Neutrophil (primary cell): ENCODE data around the gene RBPJ.
"Not testable (repeated sequence)": the region's sequence is repeated elsewhere in the genome, so short reads cannot be mapped to it uniquely, and the experiment has no call there.

Experiments
- H3K27ac ChIP-seq: fragments of 200-600 bp; sonication (generic); 2 replicates; pipeline ENCODE4 v1.5.1; 2016; ENCODE audit warnings: mild to moderate bottlenecking, moderate library complexity
- H3K27me3 ChIP-seq: fragments of 200-600 bp; sonication (generic); 2 replicates; pipeline ENCODE4 v1.6.0; 2016; ENCODE audit warnings: mild to moderate bottlenecking
- H3K36me3 ChIP-seq: fragments of 200-600 bp; sonication (generic); 2 replicates; pipeline ENCODE4 v1.5.1; 2017
- H3K4me1 ChIP-seq, 2 experiments: fragments of 200-600 bp in 1 of 2; sonication (generic) in 1 of 2; 1 replicate in 1 of 2; 2 replicates in 1 of 2; pipeline versions ENCODE4 v1.5.1 to v1.6.1; 2013 to 2016; ENCODE audit warnings: low read depth in 1 of 2, low read length in 1 of 2, mild to moderate bottlenecking in 1 of 2, moderate library complexity in 1 of 2; ENCODE audit not compliant: control insufficient read depth in 1 of 2, insufficient read depth in 1 of 2
- H3K4me3 ChIP-seq, 2 experiments: fragments of 200-600 bp in 1 of 2; sonication (generic) in 1 of 2; 1 replicate in 1 of 2; 2 replicates in 1 of 2; pipeline ENCODE4 v1.5.1; 2013 to 2016; ENCODE audit warnings: low read depth in 1 of 2, low read length in 1 of 2, mild to moderate bottlenecking in 1 of 2, moderate library complexity in 1 of 2
- H3K9me3 ChIP-seq: fragments of 200-600 bp; sonication (generic); 2 replicates; pipeline ENCODE4 v1.5.1; 2016
- CTCF ChIP-seq: fragments of 200-600 bp; sonication (generic); IDR thresholded peaks from 2 replicates; pipeline ENCODE4 v1.5.1; 2016; ENCODE audit warnings: antibody characterized with exemption

RBPJ gene

GRCh38 chr4:26355392-26356052 is 34.7 kb downstream of the RBPJ start:
- Histone ChIP-seq H3K4me3 (peak overlapping the region; percentile 26 to 31), H3K27ac (peak overlapping the region; percentile 90)

DNA sequence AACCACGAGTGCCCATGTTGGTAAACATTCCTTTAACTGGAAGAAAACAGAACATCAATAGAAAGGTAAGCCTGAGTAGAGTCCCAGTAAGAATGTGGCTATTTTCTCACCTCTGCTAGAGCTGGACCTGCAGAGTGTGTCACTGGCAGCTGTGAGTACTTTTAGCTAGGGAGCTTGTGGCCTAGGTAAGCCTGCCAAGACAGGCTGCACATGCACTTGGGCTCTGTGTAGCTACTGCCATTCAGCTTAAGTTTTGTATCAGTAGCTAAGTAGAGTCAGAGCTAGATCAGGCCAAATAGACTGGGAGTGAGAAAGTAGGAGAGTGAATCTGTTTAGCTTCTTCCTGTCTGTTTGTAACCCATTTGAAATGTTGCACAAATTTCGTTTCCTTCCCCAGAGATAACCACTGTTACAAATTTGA is 35.3 kb downstream of the RBPJ start:
- Histone ChIP-seq H3K36me3 (no peaks in the 10 kb centered on the region), H3K9me3 (no peaks in the 10 kb centered on the region), H3K27ac (peak overlapping the region; percentile 90), H3K4me3 (peak overlapping the region; percentile 26 to 31), H3K4me1 (peaks cover 59 to 68% of the 10 kb centered on the region in 2 experiments), H3K27me3 (no peaks in the 10 kb centered on the region)
- TF ChIP-seq CTCF: no peak

More at GRCh38 chr4:26355392-26356052, 34.7 kb downstream of the RBPJ start:
- TF ChIP-seq CTCF: no peak
- no peaks in the 10 kb centered on the region for H3K36me3 ChIP-seq
- no peaks in the 10 kb centered on the region for H3K9me3 ChIP-seq
- peaks cover 60 to 66% of the 10 kb centered on the region in 2 experiments for H3K4me1 ChIP-seq
- H3K27me3 ChIP-seq: no peaks in the 10 kb centered on the region

- not testable (repeated sequence) for H3K27me3 ChIP-seq, H3K36me3 ChIP-seq, H3K9me3 ChIP-seq, H3K27ac ChIP-seq, H3K4me3 ChIP-seq
- peaks cover 38 to 57% of the 10 kb centered on the region in 2 experiments for H3K4me1 ChIP-seq
These were observed 38.7 kb downstream of the RBPJ start for GRCh38 chr4:26359521-26359920.

DNA sequence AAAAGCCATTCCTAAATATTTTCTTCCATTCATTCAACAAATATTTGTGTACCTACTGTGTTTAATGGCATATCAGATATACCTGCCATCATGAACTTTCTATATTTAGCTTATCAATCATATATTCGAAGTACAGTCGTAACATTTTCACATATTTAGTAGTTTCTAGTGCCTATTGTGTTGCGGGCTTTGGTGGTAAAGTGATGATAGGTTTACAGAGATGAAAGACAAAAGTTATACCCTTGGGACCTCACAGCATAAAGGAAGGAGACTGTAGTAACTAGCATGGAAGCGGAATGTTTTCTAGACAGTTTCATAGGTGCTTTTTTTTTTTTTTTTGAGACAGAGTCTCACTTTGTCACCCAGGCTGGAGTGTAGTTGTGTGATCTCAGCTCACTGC is 39.5 kb downstream of the RBPJ start:
- H3K4me1 ChIP-seq: peaks cover 30 to 50% of the 10 kb centered on the region in 2 experiments
- no peak overlapping the region for H3K4me3 ChIP-seq
- no peak overlapping the region for H3K27ac ChIP-seq
- TF ChIP-seq CTCF: no peak
- no peaks in the 10 kb centered on the region for H3K9me3 ChIP-seq
- H3K27me3 ChIP-seq: no peaks in the 10 kb centered on the region
- no peaks in the 10 kb centered on the region for H3K36me3 ChIP-seq

GRCh38 chr4:26360864-26361263 is 40.0 kb downstream of the RBPJ start:
- Histone ChIP-seq H3K4me3 (no peak overlapping the region), H3K27me3 (no peaks in the 10 kb centered on the region), H3K9me3 (no peaks in the 10 kb centered on the region), H3K4me1 (peaks cover 24 to 44% of the 10 kb centered on the region in 2 experiments), H3K36me3 (no peaks in the 10 kb centered on the region), H3K27ac (peak overlapping the region; percentile 47)
- no peak for TF ChIP-seq CTCF

DNA sequence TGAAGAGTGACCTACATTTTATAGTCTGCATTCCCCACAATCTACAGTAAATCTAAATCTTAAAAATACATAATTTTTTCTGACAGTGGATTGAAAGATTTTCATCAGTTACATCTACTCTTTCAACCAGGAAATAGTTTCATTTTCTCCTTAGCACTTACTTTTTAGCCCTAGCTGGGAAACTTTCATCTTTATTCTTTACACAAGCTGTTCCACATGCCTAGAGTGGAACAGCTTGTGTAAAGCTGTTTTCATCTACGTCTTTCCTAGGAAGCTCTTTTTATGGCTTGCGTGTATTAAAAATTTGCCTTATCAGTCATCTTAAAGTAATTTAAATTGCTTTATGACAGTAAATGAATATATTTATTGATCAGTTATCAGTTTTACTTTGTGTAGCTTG is 40.5 kb downstream of the RBPJ start:
- Histone ChIP-seq H3K9me3 (no peaks in the 10 kb centered on the region), H3K4me3 (no peak overlapping the region), H3K36me3 (no peaks in the 10 kb centered on the region), H3K27me3 (no peaks in the 10 kb centered on the region), H3K27ac (peak overlapping the region; percentile 47), H3K4me1 (peaks cover 20 to 40% of the 10 kb centered on the region in 2 experiments)
- no peak for TF ChIP-seq CTCF
